Vagina (tissue), 2 donors: ENCODE data around the gene DUSP22.

Experiments used
- CTCF ChIP-seq, 3 experiments: fragments of 450-650 bp in 2 of 3; fragments of 200-600 bp in 1 of 3; sonication (generic) in 1 of 3; IDR thresholded peaks; one replicate each; pipeline ENCODE4 v1.5.1; 2017 to 2019; ENCODE audit warnings: antibody characterized with exemption in 3 of 3, mild to moderate bottlenecking in 2 of 3, moderate library complexity in 2 of 3
- POLR2A ChIP-seq, 2 donors: fragments of 450-650 bp; IDR thresholded peaks; one replicate each; pipeline ENCODE4 v1.6.1; 2017; ENCODE audit warnings: antibody characterized with exemption in 2 of 2, mild to moderate bottlenecking in 2 of 2, moderate library complexity in 2 of 2
- POLR2AphosphoS5 ChIP-seq, 2 donors: sonication (generic); formaldehyde crosslinking; IDR thresholded peaks; one replicate each; pipeline ENCODE4 v1.9.0; 2017; ENCODE audit warnings: antibody characterized with exemption in 2 of 2, mild to moderate bottlenecking in 2 of 2, low read depth in 1 of 2; ENCODE audit not compliant: insufficient read depth in 1 of 2

GRCh38 chr6:308307-308706, 16.0 kb downstream of the DUSP22 start:
- no peak for TF ChIP-seq CTCF (IDR thresholded peaks at IDR 0.05)
- no peak for TF ChIP-seq POLR2AphosphoS5 (IDR thresholded peaks at IDR 0.05; ENCODE audit: insufficient read depth in 1 of 2, low read depth in 1 of 2)
- no peak for TF ChIP-seq POLR2A (IDR thresholded peaks at IDR 0.05)
